Progenitor cell of endocrine pancreas (in vitro differentiated cells): ENCODE results near the gene SLC2A3. TPM values are rescaled to one million over a fixed set of nuclear protein-coding genes. Genes with fewer than 3 reads are reported as not detected.
"Not testable (repeated sequence)": the region's sequence is repeated elsewhere in the genome, so short reads cannot be mapped to it uniquely, and the experiment has no call there.

Experiments used
- DNase-seq: peaks from one replicate; pipeline ENCODE4 v3.0.0; 2021; ENCODE audit warnings: low spot score; ENCODE audit not compliant: unreplicated experiment
- H3K27ac Mint-ChIP-seq: 2 replicates; pipeline ENCODE4 v1.8.0; 2021; ENCODE audit warnings: mild to moderate bottlenecking, moderate library complexity, mixed read lengths
- H3K27me3 Mint-ChIP-seq: 2 replicates; pipeline ENCODE4 v1.8.0; 2021; ENCODE audit warnings: mixed read lengths
- H3K36me3 Mint-ChIP-seq: 2 replicates; pipeline ENCODE4 v1.8.0; 2022; ENCODE audit warnings: mixed read lengths; ENCODE audit not compliant: insufficient read depth
- H3K4me1 Mint-ChIP-seq: 2 replicates; pipeline ENCODE4 v1.8.0; 2021; ENCODE audit warnings: low read depth, mixed read lengths
- H3K4me3 Mint-ChIP-seq: 2 replicates; pipeline ENCODE4 v1.8.0; 2021; ENCODE audit warnings: low read depth, mild to moderate bottlenecking, moderate library complexity, mixed read lengths
- H3K9me3 Mint-ChIP-seq: 2 replicates; pipeline ENCODE4 v1.8.0; 2021; ENCODE audit warnings: low read depth, mixed read lengths
- total RNA-seq: library from RNA; stranded (reverse); gene quantifications from 2 replicates; pipeline ENCODE4 v1.2.1, GENCODE V29; 2021
- TF ChIP-seq, protein P1 (sequence below): fragments of 200-600 bp; sonication (generic); IDR thresholded peaks from one replicate; pipeline ENCODE4 v1.5.0; 2021; ENCODE audit warnings: antibody characterized with exemption, mild to moderate bottlenecking; ENCODE audit not compliant: unreplicated experiment

SLC2A3 gene
- total RNA-seq, 1 donor from 2014 or later: 21.7 TPM

DNA sequence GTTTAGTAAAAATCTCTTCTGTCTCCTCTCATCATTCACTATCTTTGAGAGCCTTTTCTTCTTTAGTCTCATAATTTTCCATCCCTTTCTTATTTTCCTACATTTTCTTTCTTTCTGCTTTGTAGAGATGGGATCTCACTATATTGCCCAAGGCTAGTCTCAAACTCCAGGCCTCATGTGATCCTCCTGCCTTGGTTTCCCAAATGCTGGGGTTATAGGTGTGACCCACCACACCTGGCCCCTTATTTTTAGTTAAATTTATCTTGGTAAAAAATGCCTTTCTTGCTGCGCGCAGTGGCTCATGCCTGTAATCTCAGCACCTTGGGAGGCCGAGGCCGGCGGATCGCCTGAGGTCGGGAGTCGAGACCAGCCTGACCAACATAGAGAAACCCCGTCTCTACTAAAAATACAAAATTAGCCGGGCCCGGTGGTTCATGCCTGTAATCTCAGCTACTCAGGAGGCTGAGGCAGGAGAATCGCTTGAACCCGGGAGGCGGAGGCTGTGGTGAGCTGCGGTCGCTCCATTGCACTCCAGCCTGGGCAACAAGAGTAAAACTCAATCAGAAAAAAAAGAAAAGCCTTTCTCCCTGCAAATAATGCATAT lies 996 bp downstream of the SLC2A3 start:
- H3K4me1 Mint-ChIP-seq: peaks cover 8% of the 10 kb centered on the region
- TF ChIP-seq, protein P1, sequence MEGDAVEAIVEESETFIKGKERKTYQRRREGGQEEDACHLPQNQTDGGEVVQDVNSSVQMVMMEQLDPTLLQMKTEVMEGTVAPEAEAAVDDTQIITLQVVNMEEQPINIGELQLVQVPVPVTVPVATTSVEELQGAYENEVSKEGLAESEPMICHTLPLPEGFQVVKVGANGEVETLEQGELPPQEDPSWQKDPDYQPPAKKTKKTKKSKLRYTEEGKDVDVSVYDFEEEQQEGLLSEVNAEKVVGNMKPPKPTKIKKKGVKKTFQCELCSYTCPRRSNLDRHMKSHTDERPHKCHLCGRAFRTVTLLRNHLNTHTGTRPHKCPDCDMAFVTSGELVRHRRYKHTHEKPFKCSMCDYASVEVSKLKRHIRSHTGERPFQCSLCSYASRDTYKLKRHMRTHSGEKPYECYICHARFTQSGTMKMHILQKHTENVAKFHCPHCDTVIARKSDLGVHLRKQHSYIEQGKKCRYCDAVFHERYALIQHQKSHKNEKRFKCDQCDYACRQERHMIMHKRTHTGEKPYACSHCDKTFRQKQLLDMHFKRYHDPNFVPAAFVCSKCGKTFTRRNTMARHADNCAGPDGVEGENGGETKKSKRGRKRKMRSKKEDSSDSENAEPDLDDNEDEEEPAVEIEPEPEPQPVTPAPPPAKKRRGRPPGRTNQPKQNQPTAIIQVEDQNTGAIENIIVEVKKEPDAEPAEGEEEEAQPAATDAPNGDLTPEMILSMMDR: no peak
- no peak for DNase-seq
- H3K27me3 Mint-ChIP-seq: no peaks in the 10 kb centered on the region
- no peaks in the 10 kb centered on the region for H3K9me3 Mint-ChIP-seq
- no peak overlapping the region for H3K4me3 Mint-ChIP-seq
- no peak overlapping the region for H3K27ac Mint-ChIP-seq
- H3K36me3 Mint-ChIP-seq: no peaks in the 10 kb centered on the region

DNA sequence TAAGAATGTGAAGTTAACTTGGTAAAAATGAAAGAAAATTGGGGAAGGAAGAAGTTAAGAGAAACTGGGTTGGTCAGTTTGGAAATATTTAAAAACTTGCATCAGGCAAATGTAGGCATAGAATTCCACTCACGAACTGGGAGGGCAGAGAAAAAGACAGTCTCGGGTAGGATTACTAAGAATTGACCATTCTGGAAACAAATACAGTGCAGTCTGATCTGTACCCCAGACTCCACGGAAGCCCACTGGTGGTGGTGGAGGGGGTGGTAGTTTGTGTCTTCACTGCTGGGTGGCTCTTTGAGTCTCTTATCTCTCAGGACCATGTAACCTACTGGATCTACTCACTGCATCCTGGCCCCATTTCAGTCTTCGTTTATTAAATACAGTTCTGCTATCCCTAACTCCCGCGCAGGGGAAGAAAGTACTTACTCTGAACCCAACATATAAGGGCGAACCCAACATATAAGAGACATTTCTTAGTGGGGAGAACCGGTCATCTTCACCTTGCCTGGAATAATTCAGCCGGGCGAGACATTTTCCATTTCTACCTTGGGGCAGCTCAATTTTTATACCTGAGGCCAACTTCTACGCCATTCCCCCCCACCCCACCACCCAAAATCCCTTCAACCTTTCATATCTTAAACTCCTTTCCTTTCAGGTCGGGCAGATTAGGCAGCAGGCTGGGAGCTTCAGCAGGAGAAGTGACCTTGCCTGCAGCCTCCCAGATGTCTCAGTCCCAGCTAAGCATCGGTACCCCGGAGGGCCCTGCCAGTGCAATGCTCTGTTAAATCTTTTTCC lies 1.7 kb downstream of the SLC2A3 start:
- H3K36me3 Mint-ChIP-seq: no peaks in the 10 kb centered on the region
- DNase-seq: no peak
- no peaks in the 10 kb centered on the region for H3K27me3 Mint-ChIP-seq
- H3K27ac Mint-ChIP-seq: no peak overlapping the region
- H3K4me3 Mint-ChIP-seq: no peak overlapping the region
- TF ChIP-seq, protein P1: no peak
- peaks cover 10% of the 10 kb centered on the region for H3K4me1 Mint-ChIP-seq
- no peaks in the 10 kb centered on the region for H3K9me3 Mint-ChIP-seq

DNA sequence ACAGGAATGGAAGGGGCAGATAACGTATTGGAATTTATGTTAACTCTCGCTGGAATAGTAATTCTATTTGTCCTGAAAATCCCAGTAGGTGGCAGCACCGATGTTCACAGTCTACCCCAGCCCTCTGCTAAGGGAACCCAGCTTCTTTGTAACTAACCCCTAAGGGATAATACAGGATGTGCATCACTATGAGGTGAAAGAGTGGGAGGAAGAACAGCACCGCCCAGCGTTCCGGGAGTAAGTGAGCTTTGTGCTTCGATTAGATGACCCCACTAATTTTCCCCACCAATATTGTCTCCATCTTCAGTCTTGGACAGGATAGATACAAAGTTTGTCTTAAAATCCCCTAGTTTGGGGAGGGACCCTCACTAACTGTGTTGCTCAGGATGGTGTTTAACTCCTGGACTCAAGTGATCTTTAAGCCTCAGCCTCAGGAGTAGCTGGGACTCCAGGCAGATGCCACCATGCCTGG lies 2.7 kb downstream of the SLC2A3 start:
- Mint-ChIP-seq H3K36me3 (no peaks in the 10 kb centered on the region), H3K4me3 (no peak overlapping the region), H3K27me3 (no peaks in the 10 kb centered on the region), H3K9me3 (no peaks in the 10 kb centered on the region), H3K27ac (no peak overlapping the region), H3K4me1 (peaks cover 14% of the 10 kb centered on the region)
- DNase-seq: peak; percentile 32
- TF ChIP-seq, protein P1: peak; percentile 81

DNA sequence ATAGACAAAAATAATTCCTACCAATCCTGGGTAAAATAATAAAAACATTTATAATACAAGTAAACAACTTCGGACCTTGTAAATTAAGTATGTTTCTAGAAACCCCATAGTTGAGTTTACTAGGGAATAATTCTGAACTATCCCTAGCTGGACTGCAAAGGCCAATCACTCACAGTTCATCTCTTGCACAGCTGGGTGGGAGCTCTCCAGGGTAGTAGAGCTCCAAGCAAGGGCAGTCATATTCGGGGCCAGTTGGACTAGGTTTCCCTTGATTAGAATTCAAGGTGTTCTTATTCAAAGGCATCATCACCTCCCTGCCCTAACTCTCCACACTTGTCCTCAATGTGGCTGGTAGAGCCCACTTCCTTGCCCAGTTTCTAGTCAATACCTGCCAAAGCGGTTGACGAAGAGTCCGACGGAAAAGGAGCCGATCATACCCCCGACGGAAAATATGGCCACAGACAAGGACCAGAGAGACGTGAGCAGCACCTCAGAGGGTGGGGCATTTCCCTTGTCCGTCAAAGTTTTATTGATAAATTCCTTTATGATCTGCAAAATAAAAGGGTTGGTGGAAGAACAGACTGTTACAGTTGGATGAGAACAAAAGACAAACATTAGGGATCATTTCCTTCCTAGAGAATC lies 3.3 kb downstream of the SLC2A3 start:
- H3K27ac Mint-ChIP-seq, H3K36me3 Mint-ChIP-seq, H3K4me3 Mint-ChIP-seq, DNase-seq, H3K27me3 Mint-ChIP-seq, H3K4me1 Mint-ChIP-seq, H3K9me3 Mint-ChIP-seq: not testable (repeated sequence)

DNA sequence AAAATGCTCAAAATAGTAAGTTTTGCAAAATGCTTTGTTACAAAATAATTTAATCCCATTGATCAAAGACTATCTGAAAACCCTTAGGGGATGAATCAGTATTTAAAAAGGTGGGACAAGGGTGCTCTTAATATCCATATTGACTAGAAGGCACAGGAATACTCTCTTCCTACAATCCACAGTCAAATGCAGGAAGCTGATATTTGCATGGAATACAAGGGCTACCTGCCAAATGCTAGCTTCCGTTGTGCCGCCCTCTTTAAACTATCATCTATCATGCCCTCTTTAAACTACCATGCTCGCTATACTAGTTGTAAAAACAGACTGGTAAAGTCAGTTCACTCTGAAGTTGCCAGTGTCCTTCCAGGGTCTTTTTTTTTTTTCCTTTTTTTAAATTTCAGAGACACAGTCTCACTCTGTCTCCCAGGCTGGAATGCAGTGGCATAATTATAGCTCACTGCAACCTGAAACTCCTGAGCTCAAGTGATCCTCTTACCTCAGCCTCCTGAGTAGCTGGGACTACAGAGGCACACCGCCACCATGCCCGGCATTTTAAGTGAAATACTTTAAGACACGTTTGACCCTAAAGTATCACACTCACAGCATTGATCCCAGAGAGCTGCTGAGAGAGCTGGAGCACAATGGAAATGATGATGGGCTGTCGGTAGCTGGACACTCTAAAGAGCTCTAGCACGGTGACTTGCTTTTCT lies 6.7 kb downstream of the SLC2A3 start:
- Mint-ChIP-seq H3K4me3 (no peak overlapping the region), H3K4me1 (peaks cover 8% of the 10 kb centered on the region), H3K27me3 (no peaks in the 10 kb centered on the region), H3K36me3 (no peaks in the 10 kb centered on the region), H3K9me3 (no peaks in the 10 kb centered on the region), H3K27ac (peak overlapping the region; percentile 24)
- DNase-seq: no peak
- TF ChIP-seq, protein P1: no peak
